Gastrocnemius medialis (tissue), 4 donors: Measurements from ENCODE around the gene BRIX1.

Experiments
- CTCF ChIP-seq, 5 experiments: fragments of 450-650 bp in 3 of 5; fragments of 200-600 bp in 2 of 5; sonication (generic) in 2 of 5; IDR thresholded peaks in 4 of 5; conservative IDR thresholded peaks in 1 of 5; 1 replicate in 4 of 5; 2 replicates in 1 of 5; pipeline ENCODE4 v1.5.1; 2016 to 2019; ENCODE audit warnings: antibody characterized with exemption in 5 of 5, mild to moderate bottlenecking in 3 of 5, moderate library complexity in 3 of 5
- POLR2A ChIP-seq, 2 donors: fragments of 450-650 bp; IDR thresholded peaks; one replicate each; pipeline ENCODE4 v1.6.1; 2017; ENCODE audit warnings: antibody characterized with exemption in 2 of 2, mild to moderate bottlenecking in 2 of 2, moderate library complexity in 2 of 2

DNA sequence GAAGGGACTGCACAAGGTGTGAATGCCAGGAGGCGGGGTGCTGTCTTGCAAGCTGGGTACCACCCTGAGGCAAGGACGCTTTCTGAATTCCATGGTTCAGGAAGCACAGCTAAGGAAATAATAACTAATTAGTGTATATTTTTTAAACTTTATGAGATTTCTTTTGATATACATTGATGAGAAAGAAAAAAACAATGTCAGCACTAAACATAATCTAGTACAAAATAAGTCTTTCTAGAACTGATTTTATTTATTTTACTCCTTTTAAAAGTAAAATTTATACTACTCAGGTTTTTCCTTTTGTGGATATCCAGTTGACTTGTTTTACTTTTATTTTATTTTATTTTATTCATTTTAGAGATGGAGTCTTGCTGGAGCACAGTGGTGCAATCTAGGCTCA, 17.4 kb downstream of the BRIX1 start:
- no peak for TF ChIP-seq CTCF (IDR thresholded peaks at IDR 0.05 in 4 of 5, conservative IDR thresholded peaks at IDR 0.05 in 1 of 5)
- no peak for TF ChIP-seq POLR2A (IDR thresholded peaks at IDR 0.05)
